GM10847 (cell line): Measurements from ENCODE around the gene PRR19.

ENCODE experiments used
- POLR2A ChIP-seq: IDR thresholded peaks from 2 replicates; pipeline ENCODE4 v1.6.1; 2011; ENCODE audit not compliant: insufficient read length; ENCODE audit errors: extremely low read depth

The PRR19 gene

GRCh38 chr19:42324655-42325307 lies 22.8 kb downstream of the PRR19 start:
- no peak for TF ChIP-seq POLR2A

- peak; percentile 54 for TF ChIP-seq POLR2A
These were observed 23.5 kb downstream of the PRR19 start, which contains the start of gene MEGF8 for GRCh38 chr19:42325308-42325895. MEGF8 (plus strand) TSS chr19:42325635; CDS start chr19:42326244, 609 bp downstream.

- no peak for TF ChIP-seq POLR2A
These were observed 24.2 kb downstream of the PRR19 start for GRCh38 chr19:42325896-42326771.

GRCh38 chr19:42326969-42327368 lies 25.0 kb downstream of the PRR19 start:
- TF ChIP-seq POLR2A: no peak

GRCh38 chr19:42327381-42327780 lies 25.4 kb downstream of the PRR19 start:
- no peak for TF ChIP-seq POLR2A

GRCh38 chr19:42328106-42328505 lies 26.2 kb downstream of the PRR19 start:
- no peak for TF ChIP-seq POLR2A

- no peak for TF ChIP-seq POLR2A
These were observed 26.9 kb downstream of the PRR19 start for GRCh38 chr19:42328854-42329253.

GRCh38 chr19:42330241-42330711 lies 28.3 kb downstream of the PRR19 start:
- no peak for TF ChIP-seq POLR2A

- no peak for TF ChIP-seq POLR2A
These were observed 30.1 kb downstream of the PRR19 start for GRCh38 chr19:42332059-42332458.

GRCh38 chr19:42333018-42333417 lies 31.1 kb downstream of the PRR19 start:
- no peak for TF ChIP-seq POLR2A

- no peak for TF ChIP-seq POLR2A
These were observed 32.2 kb downstream of the PRR19 start for GRCh38 chr19:42333975-42334696.

- no peak for TF ChIP-seq POLR2A
These were observed 32.9 kb downstream of the PRR19 start for GRCh38 chr19:42334697-42335373.

GRCh38 chr19:42335374-42335936 lies 33.5 kb downstream of the PRR19 start:
- no peak for TF ChIP-seq POLR2A

GRCh38 chr19:42335971-42336370 lies 34.0 kb downstream of the PRR19 start:
- TF ChIP-seq POLR2A: no peak
